Measurements from ENCODE around the gene ZNF135. TPM values are rescaled to one million over a fixed set of nuclear protein-coding genes. Genes with fewer than 3 reads are reported as not detected.

Gene ZNF135
- total RNA-seq, 1 donor from 2014 or later, result 3.5 TPM

DNA sequence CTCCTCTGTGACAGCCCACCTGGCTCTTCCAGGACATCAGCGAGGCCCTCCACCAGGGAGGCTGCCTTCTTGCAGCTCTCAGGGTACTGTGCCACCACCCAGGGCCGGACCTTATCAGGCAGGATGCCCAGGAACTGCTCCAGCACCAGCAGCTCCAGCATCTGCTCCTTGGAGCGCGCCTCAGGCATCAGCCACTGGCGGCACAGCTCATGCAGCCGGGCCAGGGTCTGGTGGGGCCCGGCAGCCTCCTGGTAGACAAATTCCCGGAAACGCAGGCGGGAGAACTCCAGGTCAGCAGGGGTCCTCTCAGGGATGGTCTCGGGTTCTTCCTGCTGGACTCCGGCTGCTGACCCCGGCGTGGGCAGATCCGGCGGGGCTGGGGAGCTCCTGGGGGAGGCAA lies 30.8 kb downstream of the ZNF135 start:
- no peak overlapping the region for H3K4me3 ChIP-seq (ENCODE audit: low read depth, low read length)
- no peak for DNase-seq (ENCODE audit: low read depth)
- TF ChIP-seq, protein P1, sequence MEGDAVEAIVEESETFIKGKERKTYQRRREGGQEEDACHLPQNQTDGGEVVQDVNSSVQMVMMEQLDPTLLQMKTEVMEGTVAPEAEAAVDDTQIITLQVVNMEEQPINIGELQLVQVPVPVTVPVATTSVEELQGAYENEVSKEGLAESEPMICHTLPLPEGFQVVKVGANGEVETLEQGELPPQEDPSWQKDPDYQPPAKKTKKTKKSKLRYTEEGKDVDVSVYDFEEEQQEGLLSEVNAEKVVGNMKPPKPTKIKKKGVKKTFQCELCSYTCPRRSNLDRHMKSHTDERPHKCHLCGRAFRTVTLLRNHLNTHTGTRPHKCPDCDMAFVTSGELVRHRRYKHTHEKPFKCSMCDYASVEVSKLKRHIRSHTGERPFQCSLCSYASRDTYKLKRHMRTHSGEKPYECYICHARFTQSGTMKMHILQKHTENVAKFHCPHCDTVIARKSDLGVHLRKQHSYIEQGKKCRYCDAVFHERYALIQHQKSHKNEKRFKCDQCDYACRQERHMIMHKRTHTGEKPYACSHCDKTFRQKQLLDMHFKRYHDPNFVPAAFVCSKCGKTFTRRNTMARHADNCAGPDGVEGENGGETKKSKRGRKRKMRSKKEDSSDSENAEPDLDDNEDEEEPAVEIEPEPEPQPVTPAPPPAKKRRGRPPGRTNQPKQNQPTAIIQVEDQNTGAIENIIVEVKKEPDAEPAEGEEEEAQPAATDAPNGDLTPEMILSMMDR (conservative IDR thresholded peaks at IDR 0.05; ENCODE audit: low read depth, low read length), result no peak

DNA sequence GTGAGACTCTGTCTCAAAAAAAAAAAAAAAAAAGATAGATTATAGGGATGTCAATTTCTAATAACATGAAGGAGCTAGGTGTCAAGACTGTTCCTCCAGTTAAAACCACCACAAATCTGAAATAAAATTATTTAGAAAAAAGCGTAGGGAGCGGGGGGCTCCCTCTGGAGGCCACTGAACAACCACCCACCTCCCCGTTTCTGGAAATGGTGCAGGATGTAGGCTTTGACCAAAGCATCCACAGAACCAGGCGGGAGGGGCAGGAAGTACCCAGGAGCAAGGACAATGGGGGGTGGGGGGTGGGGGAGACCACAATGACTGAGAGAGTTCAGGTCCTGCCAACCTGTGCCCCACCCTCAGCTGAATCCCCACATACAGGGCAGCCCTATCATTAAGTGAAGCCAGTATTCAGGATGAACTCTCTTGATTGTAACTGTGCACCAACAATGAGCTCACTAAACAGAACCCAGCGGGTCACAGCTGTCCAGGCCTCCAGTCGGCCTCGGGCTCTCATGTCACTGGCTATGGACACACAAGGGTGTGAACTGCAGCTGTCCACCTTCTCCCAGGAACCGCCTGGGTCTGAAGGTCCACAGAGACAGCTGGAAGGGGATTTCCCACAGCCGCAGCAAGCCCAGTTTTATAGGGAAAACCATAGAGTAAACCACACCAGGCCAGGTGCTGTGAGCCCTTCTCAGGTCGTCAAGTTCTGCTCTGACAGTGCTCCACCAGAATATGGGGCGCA lies 32.3 kb downstream of the ZNF135 start:
- TF ChIP-seq, protein P1 (conservative IDR thresholded peaks at IDR 0.05; ENCODE audit: low read depth, low read length), result no peak
- H3K4me3 ChIP-seq (ENCODE audit: low read depth, low read length), result no peak overlapping the region
- no peak for DNase-seq (ENCODE audit: low read depth)

- TF ChIP-seq, protein P1 (conservative IDR thresholded peaks at IDR 0.05; ENCODE audit: low read depth, low read length), result no peak
- DNase-seq (ENCODE audit: low read depth), result no peak
- H3K4me3 ChIP-seq (ENCODE audit: low read depth, low read length), result no peak overlapping the region
Measured at GRCh38 chr19:58093071-58093470, 34.0 kb downstream of the ZNF135 start.

GRCh38 chr19:58095328-58095727 lies 36.2 kb downstream of the ZNF135 start:
- H3K4me3 ChIP-seq (ENCODE audit: low read depth, low read length), result no peak overlapping the region
- TF ChIP-seq, protein P1 (conservative IDR thresholded peaks at IDR 0.05; ENCODE audit: low read depth, low read length), result no peak
- no peak for DNase-seq (ENCODE audit: low read depth)

DNA sequence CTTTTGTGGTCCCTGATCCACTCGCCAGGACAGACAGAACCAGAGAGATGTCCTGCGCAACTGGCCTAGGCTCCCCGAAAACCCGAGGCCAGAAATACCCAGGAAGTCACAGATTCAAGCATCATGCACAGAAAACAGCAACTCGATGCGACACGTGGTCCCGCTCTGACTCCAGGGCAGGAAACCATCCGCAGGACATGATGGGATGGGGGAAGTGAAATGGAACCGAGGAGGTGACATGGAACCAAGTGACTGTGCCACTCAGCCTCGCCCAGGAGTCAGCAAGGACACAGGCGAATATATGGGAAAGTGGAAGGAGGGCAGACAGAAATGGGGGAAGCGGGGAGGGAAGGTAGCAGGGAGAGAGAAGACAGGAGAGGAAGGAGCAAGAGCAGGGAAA lies 37.8 kb downstream of the ZNF135 start:
- peak overlapping the region; percentile 97 for H3K4me3 ChIP-seq (ENCODE audit: low read depth, low read length)
- no peak for DNase-seq (ENCODE audit: low read depth)
- TF ChIP-seq, protein P1 (conservative IDR thresholded peaks at IDR 0.05; ENCODE audit: low read depth, low read length), result no peak

GRCh38 chr19:58097349-58097748 lies 38.3 kb downstream of the ZNF135 start:
- H3K4me3 ChIP-seq (ENCODE audit: low read depth, low read length), result peak overlapping the region; percentile 97
- TF ChIP-seq, protein P1 (conservative IDR thresholded peaks at IDR 0.05; ENCODE audit: low read depth, low read length), result no peak
- no peak for DNase-seq (ENCODE audit: low read depth)
